Measurements from ENCODE around the gene KIF16B.

DNA sequence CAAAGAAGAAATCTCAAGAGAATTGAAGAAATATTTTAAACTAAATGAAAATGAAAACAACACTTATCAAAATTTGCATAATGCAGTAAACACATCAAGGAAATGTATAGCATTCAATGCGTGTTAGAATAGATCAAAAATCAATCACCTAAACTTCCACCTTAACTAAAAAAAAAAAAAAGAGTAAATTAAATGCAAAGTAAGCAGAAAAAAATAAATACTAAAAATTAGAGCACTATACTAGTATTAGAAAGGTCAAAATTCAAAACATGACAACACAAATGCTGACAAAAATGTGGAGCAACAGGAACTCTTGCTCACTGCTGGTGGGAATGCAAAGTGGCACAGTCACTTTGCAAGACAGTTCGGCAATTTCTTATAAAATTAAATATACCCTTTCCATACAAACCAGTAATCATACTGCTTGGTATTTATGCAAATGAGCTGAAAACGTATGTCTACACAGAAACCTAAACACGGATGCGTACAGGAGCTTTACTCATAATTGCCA is 103.8 kb downstream of the KIF16B start:
- no peak for TF ChIP-seq POLR2A (IDR thresholded peaks at IDR 0.05)
- TF ChIP-seq, protein P1, sequence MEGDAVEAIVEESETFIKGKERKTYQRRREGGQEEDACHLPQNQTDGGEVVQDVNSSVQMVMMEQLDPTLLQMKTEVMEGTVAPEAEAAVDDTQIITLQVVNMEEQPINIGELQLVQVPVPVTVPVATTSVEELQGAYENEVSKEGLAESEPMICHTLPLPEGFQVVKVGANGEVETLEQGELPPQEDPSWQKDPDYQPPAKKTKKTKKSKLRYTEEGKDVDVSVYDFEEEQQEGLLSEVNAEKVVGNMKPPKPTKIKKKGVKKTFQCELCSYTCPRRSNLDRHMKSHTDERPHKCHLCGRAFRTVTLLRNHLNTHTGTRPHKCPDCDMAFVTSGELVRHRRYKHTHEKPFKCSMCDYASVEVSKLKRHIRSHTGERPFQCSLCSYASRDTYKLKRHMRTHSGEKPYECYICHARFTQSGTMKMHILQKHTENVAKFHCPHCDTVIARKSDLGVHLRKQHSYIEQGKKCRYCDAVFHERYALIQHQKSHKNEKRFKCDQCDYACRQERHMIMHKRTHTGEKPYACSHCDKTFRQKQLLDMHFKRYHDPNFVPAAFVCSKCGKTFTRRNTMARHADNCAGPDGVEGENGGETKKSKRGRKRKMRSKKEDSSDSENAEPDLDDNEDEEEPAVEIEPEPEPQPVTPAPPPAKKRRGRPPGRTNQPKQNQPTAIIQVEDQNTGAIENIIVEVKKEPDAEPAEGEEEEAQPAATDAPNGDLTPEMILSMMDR (IDR thresholded peaks at IDR 0.05) = no peak

Measured in breast epithelium (tissue), 3 donors.